Thymus (tissue), 11 donors: ENCODE results near the gene AUTS2. TPM values are rescaled to one million over a fixed set of nuclear protein-coding genes. Genes with fewer than 3 reads are reported as not detected.
A peak's percentile ranks its signal among the peaks of the same experiment; 100 is the strongest.

Source experiments
- DNase-seq, 9 donors: peaks; one replicate each; pipeline ENCODE4 v3.0.0-alpha.2; 2013; ENCODE audit warnings: low spot score in 9 of 9, low read depth in 6 of 9, missing footprints in 1 of 9
- H3K27ac ChIP-seq, 2 donors: one replicate each; pipeline ENCODE4 v1.5.1; 2013; ENCODE audit warnings: control low read depth in 1 of 2, low read depth in 1 of 2, low read length in 1 of 2, mild to moderate bottlenecking in 1 of 2, moderate library complexity in 1 of 2
- H3K27me3 ChIP-seq, 2 donors: one replicate each; pipeline ENCODE4 v1.5.1; 2013; ENCODE audit warnings: low read length in 1 of 2; ENCODE audit not compliant: control insufficient read depth in 2 of 2, insufficient read depth in 1 of 2
- H3K36me3 ChIP-seq, 2 donors: one replicate each; pipeline ENCODE4 v1.5.1; 2013; ENCODE audit warnings: low read length in 1 of 2, mild to moderate bottlenecking in 1 of 2, moderate library complexity in 1 of 2; ENCODE audit not compliant: control insufficient read depth in 2 of 2, insufficient read depth in 2 of 2
- H3K4me1 ChIP-seq, 2 donors: one replicate each; pipeline ENCODE4 v1.5.1; 2013; ENCODE audit warnings: low read length in 2 of 2; ENCODE audit not compliant: control insufficient read depth in 2 of 2, insufficient read depth in 2 of 2
- H3K4me3 ChIP-seq, 2 donors: one replicate each; pipeline ENCODE4 v1.5.1; 2013; ENCODE audit warnings: low read length in 2 of 2, control low read depth in 1 of 2, mild to moderate bottlenecking in 1 of 2
- H3K9me3 ChIP-seq, 2 donors: one replicate each; pipeline ENCODE4 v1.5.1; 2013; ENCODE audit warnings: low read length in 1 of 2, mild to moderate bottlenecking in 1 of 2; ENCODE audit not compliant: control insufficient read depth in 2 of 2, insufficient read depth in 1 of 2
- WGBS: extraction: QIAGEN DNeasy Blood & Tissue Kit; methylation state at CpG from one replicate; pipeline ENCODE4 v1.1.7; 2013; 5-methylcytosine and 5-hydroxymethylcytosine counted together
- polyA plus RNA-seq: library from polyadenylated mRNA; stranded (reverse); fragments of 200-250 nt; gene quantifications from one replicate; pipeline ENCODE4 v1.2.3, GENCODE V29; 2013
- total RNA-seq: library from RNA; stranded (reverse); fragments of 120-200 nt; gene quantifications from one replicate; pipeline ENCODE4 v1.2.4, GENCODE V29; 2013
- donor health status: healthy.

The AUTS2 gene
- total and polyA plus RNA-seq, 2 donors: 9.2 to 17.1 TPM

- DNase-seq: no peak
- Histone ChIP-seq H3K27ac (no peak overlapping the region), H3K36me3 (no peaks in the 10 kb centered on the region), H3K4me3 (no peak overlapping the region), H3K27me3 (no peaks in the 10 kb centered on the region), H3K9me3 (no peaks in the 10 kb centered on the region), H3K4me1 (no peaks in the 10 kb centered on the region)
- 69% methylated on average over 2 of the region's 2 CpGs for WGBS
Measured at GRCh38 chr7:70353330-70353945, 755.2 kb downstream of the AUTS2 start.

- WGBS: 99% methylated on average over 4 of the region's 4 CpGs
Measured at GRCh38 chr7:70353946-70354335, 755.7 kb downstream of the AUTS2 start.

DNA sequence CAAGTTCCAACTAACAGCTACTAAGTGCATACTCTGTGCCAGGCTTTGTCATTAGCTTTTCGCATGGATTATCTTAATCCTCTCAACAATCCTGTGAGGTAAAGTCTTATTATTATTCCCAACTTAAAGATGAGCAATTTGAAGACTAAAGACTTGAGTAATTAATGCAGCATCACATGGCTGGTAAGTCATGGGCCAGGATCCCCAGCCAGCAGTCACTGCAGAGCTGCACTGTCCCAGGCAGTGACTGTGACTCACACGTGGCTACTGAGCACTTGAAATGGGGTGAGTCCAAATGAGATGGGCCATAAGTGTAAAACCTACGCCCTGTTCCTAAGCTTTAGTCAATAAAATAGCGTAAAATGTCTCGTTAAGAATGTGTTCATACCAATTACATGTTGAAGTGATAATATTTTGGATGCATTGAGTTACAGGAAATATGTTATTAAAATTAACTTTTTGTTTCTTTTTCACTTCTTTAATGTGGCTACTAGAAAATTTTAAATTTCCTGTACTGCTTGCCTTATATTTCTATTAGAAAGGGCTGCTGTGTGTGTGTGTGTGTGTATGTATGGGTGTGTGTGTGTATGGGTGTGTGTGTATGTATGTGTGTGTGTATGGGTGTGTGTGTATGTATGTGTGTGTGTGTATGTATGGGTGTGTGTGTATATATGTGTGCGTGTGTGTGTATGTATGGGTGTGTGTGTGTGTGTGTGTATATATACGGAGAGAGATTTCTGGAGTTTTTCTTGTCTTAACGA, 756.3 kb downstream of the AUTS2 start:
- Histone ChIP-seq H3K27me3 (no peaks in the 10 kb centered on the region), H3K36me3 (no peaks in the 10 kb centered on the region), H3K9me3 (no peaks in the 10 kb centered on the region), H3K4me3 (no peak overlapping the region), H3K4me1 (no peaks in the 10 kb centered on the region), H3K27ac (no peak overlapping the region)
- WGBS: 91% methylated on average over 8 of the region's 8 CpGs
- no peak for DNase-seq

More at GRCh38 chr7:70353946-70354335, 755.7 kb downstream of the AUTS2 start:
- no peaks in the 10 kb centered on the region for H3K36me3 ChIP-seq
- no peak overlapping the region for H3K4me3 ChIP-seq
- no peaks in the 10 kb centered on the region for H3K27me3 ChIP-seq
- H3K4me1 ChIP-seq: no peaks in the 10 kb centered on the region
- no peaks in the 10 kb centered on the region for H3K9me3 ChIP-seq
- H3K27ac ChIP-seq: no peak overlapping the region
- DNase-seq: no peak

DNA sequence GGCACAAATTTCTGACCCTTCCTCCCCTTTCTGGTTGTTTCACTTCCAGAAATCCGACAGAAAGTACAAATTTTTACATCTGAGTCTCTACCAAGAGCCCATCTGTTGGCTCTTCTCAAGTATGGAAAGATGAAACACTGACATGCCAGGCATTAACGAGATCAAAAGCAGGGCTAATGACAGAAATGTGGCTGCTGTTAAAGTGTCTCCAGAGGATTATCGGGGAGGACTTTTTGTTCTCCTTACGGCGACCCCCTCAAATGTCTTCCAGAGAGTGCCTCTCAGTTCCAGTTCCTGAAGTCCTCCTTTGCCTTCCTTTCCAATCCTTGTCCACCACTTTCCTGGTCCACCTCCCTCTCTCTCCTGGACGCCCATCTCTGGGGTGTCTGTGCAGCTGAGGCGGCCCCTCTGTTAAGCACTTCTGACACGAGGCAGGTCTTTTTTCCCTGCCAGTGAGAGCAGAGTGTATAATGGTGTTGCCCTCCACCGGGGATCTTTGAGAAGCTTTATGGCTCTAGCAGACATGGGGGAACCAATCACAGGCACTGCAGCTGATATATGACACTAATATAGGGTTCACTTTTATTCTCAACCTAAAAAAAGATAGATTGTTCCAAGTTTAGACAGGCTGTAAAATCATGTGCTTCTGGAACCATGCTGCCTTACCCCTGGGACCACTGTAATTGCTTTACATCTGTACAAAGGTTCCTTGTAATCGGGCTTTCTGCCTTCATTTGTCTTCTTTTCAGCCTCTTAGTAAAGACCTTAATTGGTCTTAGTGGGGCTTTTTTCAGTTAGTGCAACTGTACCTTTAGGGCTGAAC, 757.1 kb downstream of the AUTS2 start:
- Histone ChIP-seq H3K4me1 (no peaks in the 10 kb centered on the region), H3K27me3 (no peaks in the 10 kb centered on the region), H3K27ac (no peak overlapping the region), H3K36me3 (no peaks in the 10 kb centered on the region), H3K9me3 (no peaks in the 10 kb centered on the region), H3K4me3 (no peak overlapping the region)
- no peak for DNase-seq
- WGBS: 96% methylated on average over 10 of the region's 10 CpGs

- H3K27ac ChIP-seq: no peak overlapping the region
- no peaks in the 10 kb centered on the region for H3K4me1 ChIP-seq
- DNase-seq: no peak
- no peak overlapping the region for H3K4me3 ChIP-seq
- no peaks in the 10 kb centered on the region for H3K36me3 ChIP-seq
- no peaks in the 10 kb centered on the region for H3K27me3 ChIP-seq
- 95% methylated on average over 1 of the region's 1 CpG for WGBS
- no peaks in the 10 kb centered on the region for H3K9me3 ChIP-seq
Measured at GRCh38 chr7:70356085-70356786, 758.0 kb downstream of the AUTS2 start.

GRCh38 chr7:70356787-70357328, 758.6 kb downstream of the AUTS2 start:
- no peak overlapping the region for H3K27ac ChIP-seq
- DNase-seq: no peak
- WGBS: 96% methylated on average over 5 of the region's 5 CpGs
- H3K4me3 ChIP-seq: no peak overlapping the region
- no peaks in the 10 kb centered on the region for H3K36me3 ChIP-seq
- no peaks in the 10 kb centered on the region for H3K4me1 ChIP-seq
- no peaks in the 10 kb centered on the region for H3K9me3 ChIP-seq
- H3K27me3 ChIP-seq: no peaks in the 10 kb centered on the region

GRCh38 chr7:70360557-70360956, 762.3 kb downstream of the AUTS2 start:
- Histone ChIP-seq H3K36me3 (no peaks in the 10 kb centered on the region), H3K27ac (no peak overlapping the region), H3K27me3 (no peaks in the 10 kb centered on the region), H3K9me3 (no peaks in the 10 kb centered on the region), H3K4me1 (no peaks in the 10 kb centered on the region), H3K4me3 (no peak overlapping the region)
- 99% methylated on average over 4 of the region's 4 CpGs for WGBS
- no peak for DNase-seq

GRCh38 chr7:70361821-70362220, 763.5 kb downstream of the AUTS2 start:
- 6% methylated on average over 1 of the region's 1 CpG for WGBS
- H3K4me1 ChIP-seq: no peaks in the 10 kb centered on the region
- no peaks in the 10 kb centered on the region for H3K27me3 ChIP-seq
- H3K36me3 ChIP-seq: no peaks in the 10 kb centered on the region
- H3K4me3 ChIP-seq: no peak overlapping the region
- no peaks in the 10 kb centered on the region for H3K9me3 ChIP-seq
- DNase-seq: peak in 1 of 9 donors; percentile 41
- no peak overlapping the region for H3K27ac ChIP-seq
